HG03354 (cell line): ENCODE measurements around the gene STOML3.

Source experiments
- ATAC-seq: cut with Tn5 transposase; IDR thresholded peaks from one replicate; pipeline ENCODE4 v1.9.1; 2021; ENCODE audit warnings: mild to moderate bottlenecking; ENCODE audit not compliant: unreplicated experiment, poor library complexity, severe bottlenecking

Gene STOML3

DNA sequence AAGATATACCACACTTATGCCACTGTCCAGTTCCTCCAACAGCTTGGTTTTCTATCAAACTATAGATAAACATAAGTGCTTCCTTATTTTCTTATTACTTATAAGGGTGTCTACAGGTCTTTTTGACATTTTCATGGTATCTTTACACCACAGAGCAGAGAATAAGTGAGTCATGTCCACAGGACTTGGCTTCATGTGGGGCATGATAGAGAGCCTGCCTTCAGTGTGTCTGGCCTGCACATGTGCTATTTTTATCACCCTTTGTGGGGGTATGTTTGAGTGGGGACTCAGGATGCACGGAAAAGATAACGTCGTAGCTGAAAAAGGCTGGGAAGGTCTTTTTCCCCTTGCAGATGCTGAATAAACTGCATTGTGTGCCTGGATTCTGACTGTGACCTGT lies 8.1 kb upstream of the STOML3 start:
- ATAC-seq: no peak

DNA sequence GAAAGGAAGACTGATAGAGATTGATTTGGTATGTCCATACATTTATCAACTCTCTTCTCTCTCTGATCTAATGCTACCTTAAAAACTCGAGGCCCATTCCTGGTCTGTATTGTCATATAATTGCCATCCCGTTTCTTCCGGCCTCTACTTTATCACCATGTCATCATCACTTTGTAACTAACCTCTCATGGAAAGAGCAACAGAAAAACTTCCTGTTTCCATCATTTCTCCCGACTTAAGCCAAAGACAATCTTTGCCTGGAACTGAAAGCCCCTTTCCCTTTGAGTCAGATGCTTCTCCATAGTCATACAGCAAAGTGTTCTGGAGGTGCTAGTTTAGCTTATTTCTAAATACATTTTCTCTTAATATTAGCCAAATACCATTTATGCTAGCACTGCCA lies 2.8 kb upstream of the STOML3 start:
- no peak for ATAC-seq

DNA sequence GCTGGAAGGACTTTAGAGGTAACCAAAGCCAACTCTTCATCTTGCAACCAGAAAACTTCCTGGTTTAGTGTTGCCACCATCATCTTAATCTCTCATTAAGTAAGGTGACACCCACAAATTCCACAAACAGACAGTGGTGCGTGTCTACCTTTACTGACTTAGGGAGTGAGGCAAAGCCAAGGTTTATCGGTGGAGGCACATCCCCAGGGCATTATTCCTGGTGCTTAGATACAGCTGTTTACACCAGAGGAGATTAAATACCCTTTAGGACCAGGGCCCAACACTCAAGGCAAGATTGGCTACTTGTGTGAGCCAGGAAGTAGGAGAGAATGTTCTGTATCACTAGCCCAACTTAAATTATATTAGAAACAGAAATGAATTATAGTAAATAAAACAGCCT lies 9.5 kb downstream of the STOML3 start:
- no peak for ATAC-seq

DNA sequence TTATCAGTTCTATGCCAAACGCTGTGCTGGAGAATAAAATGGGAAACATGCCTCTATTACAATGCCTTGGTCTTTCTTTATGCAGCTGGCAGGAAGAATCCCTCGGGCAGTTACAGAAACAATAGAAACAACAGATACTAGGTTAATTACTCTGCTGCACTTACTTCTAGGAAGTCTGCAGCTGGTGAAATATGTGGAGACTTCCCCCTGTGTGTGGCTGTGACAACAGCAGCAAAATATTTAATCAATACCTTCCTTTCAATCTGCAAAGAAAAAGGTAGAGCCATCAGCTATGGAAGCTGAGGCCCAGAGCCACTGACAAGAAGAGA lies 9.9 kb downstream of the STOML3 start:
- no peak for ATAC-seq

DNA sequence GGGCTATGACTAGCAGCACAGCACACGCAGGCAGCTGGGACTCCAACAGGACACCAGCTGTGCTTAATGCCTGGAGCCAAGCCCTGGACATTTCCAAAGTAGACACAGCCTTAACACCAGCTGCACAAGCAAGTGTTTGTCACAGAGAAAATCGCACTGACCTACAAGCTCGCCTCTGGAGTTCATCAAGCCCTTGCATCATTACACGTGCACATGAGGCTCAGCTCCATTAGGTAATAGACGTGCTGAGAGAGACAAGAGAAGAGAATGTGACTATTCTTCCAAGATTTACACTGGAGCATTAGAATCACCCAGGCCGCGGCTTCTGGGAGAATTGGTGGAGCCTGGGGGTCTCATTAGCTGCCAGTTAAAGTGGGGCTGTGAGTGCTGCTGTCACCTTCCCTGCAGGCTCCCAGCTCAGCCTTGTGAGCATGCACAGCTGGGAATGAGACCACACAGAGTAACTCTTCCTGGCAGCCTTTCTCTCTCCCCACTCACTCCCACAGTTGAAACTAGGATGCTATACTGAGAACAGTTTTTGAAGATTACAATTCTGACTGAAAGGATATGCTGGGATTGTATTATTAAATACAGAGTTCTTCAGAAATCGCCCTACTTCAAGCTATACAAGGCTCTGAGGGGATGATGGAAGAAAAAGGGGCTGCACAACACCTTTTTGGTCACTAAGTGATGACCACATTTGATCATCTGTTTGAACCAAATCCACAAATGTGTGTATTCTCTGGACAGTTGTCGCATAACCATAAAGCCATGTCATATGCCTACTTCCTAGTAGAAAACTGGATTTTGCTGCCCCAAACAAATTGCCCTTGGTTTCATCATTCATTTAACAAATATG lies 10.5 kb downstream of the STOML3 start:
- no peak for ATAC-seq

DNA sequence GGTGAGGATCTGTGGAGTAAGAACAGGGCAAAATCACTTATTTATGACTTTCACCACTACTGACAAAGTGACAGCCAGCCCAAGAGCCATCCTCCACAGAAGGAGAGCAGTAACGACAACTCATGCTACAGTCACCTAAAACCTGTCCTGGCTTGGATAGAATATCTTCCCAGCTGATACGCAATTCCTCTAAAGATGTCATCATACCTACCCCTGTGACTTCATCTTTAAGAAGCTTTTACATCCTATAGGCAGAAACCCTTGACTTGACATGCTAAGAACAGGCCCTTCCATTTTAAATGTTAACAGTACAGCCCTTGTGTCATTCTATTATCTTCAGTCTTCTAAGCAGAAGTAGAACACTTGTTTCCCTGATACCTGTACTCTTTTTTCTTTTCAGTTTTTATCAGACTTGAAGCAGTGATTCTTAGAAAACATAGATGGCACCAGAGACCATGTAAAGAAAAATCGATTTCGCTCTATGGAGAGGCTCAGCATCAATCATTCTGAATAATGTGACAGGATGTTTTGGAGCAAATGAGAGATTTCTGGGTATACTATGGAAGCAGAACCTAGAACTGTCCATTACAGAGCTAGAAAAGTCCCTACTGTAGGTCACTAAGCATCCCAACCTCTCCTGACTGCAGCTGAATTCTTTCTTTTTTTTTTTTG lies 20.1 kb downstream of the STOML3 start:
- ATAC-seq: no peak

DNA sequence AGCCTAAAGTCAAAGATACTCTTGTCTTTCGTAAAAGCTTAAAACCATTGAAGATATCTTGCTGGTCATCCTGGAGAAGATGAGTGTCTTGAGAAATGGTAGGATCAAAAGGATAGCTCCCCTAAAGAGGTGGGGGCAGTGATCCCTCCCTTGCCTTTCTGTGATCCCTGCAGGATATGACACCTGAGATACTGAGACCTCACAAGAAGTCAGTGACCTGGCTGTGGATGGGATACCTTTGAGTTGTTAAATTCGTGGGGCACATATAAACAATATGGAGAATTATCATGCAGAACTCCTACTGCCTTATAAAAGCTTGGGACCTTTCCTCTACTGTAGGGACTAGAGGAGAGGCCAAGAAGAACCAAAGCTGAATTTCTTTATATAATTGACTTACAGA lies 21.4 kb downstream of the STOML3 start:
- no peak for ATAC-seq

DNA sequence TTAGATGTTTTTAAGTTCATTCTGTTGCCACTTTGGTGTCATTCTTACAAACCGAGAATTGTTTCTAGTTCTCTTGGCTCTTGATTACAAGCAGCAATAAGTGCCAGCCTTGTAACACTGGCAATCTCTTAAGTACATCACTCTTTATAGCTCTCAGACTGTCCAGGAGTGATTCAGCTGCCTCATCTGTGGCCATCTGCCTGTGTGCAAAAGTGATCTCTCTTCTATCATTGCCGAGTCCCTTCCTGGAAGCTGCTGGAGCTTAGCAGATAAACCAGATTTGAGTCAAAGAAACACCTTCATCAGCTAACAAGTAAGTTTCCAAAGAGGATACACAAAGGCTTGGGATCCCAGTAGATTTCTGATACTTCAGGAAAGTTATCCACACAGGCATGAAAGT lies 23.2 kb downstream of the STOML3 start:
- no peak for ATAC-seq

DNA sequence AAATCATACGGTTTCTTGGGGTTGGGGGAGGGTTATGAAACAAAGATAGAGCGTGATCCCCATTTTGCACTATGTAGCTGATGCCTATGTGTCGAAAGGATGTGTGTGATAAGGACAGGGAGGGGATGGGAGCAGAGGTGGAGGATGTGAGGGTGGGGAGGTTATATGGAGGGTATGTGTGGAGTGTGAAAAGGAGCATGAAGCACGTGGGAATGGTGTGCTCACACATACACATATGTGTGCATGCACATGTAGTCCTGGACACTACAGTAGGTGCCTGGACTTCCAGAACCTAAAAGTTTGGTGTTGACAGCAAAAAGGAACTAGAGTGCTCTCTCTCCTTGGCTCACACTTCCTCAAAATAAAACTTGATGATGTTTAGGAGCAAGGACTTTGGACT lies 25.4 kb downstream of the STOML3 start:
- no peak for ATAC-seq

DNA sequence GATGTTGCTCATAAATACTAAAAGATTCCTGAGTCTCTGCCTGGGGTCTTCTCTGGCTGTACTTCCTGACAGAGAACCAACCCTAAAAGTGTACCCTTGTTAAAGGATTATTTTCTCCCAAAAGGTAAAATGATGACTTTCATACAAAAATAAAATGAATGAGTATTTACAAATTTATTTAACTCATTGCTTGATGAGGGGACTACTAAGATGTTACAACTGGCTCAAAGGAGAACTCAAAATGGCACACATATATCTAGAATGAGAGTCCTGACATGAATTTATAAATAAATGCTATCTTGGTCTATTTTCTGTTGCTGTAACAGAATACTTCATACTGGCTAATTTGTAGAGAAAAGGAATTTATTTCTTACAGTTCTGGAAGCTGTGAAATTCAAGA lies 30.5 kb downstream of the STOML3 start:
- no peak for ATAC-seq

DNA sequence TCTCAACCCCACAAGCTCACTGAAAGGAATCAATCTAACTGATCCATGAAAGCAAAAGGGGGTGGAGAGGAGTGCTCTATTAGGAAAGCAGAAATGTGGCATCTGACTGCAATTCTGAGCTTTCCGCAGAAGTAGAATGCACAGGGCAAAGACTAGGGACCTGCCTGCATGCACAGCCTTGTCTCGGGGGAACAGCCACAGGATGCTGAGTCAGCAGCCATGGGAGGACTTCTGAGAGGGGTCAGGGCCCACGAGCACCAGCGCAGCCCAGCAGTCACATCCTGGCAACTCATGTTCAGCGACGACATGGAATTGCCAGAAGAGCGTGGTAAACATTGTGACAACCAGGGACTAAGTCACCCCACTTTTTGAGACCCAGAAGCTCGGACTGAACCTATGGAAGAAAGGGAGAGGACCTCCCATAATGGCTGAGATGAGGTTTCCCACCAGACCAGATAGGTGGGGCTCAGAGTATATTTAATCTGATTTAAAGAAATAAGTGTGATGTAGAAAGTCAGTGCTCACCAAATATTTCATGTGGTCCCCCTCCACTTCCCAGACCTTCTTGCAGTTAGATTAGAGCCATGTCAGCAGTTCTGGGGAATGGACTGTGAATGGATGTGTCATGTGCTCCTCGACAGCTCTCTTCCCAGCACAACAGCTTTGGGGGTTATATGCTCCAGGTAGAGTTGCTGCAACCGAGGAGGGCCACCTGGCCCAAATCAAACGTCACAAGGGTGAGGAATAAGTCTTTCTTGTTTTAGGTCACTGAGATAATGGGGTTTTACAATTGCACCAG lies 32.6 kb downstream of the STOML3 start:
- ATAC-seq: no peak

DNA sequence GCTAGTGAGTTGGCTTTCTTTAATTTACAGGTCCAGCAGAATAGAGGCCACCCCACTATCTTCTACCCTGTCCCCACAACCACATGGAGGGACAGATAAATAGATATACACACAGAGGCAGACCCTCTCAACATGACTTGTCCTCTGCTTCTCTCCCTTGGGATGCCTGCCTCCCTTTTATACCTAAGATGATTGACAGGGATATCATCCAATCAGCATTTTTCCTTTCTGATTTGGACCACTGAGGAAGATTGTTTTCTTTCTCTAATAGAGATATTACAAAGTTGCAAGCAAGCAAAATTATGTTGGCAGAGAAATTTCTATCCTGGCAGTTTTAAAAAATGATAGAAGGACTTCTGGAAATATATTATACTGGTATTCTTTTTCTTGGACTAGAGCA lies 35.8 kb downstream of the STOML3 start:
- no peak for ATAC-seq

DNA sequence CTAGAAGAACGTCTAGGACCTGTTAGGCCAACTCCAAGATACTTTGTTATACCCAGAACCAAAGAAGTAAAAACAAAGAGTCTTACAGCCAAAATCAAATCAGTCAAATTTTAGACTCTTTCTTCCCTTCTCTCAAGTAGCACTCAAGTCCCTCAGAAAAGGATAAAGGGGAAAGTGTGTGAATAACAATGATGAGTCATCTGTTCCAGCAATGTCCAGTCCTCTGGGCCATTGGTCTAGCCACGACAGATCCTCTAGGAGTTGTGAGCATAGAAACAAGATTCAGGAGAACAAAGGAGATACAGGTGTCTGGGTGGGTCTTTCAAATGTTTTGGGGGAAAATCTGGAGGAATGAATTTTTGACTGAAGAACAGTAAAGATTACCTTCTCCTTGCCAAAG lies 36.3 kb downstream of the STOML3 start:
- ATAC-seq: no peak

DNA sequence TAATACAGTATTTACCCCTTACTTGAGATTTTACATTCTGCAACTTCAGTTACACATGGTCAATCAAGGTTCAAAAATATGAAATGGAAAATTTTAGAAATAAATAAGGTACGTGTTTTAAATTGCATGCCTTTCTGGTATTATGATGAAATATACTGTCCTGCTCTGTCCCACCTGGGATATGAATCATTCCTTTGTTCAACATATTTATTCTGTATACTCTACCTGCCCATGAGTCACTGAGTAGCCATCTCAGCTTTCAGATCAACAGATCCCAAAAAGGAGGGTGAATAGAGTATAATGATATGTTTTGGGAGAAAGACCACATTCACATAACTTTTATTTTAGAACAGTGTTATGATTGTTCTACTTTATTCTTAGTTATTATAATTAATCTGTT lies 37.8 kb downstream of the STOML3 start:
- ATAC-seq: no peak

DNA sequence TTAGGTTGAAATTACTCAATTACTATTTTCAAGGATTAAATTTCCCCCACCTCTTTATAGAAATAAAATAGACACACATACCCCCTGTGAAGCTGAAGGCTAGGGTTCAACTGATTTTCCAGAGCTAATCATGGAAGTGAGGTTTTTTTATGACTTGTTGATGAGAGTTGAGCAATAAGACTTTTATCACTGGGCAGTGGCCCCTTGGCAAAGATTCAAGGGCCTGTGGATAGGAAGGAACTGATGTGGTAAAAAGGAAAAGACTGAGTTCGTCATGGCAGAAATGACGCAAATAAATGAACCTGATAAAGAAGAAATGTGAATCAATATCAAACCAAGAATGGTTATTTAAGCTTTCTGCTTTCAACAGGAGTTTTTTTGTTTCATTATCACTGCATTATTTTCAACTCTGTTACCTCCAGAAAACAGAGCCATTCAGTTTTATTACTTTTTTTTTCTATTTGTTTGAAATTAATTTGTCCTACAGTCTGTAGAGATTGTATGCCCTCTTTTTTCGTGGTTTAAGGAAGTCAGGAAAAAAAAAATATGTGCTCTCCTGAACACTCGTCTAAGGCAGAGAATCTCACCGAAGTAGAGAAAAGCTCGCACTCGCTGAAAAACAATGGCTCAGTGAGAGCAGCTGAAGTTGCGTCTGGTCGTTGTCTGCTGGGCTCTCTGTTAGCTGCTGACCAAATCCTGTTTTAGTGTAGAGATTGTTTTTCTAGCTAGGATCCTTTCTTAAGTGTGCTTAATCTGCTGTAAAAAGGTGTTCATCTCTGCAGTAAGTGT lies 38.9 kb downstream of the STOML3 start:
- ATAC-seq: no peak

DNA sequence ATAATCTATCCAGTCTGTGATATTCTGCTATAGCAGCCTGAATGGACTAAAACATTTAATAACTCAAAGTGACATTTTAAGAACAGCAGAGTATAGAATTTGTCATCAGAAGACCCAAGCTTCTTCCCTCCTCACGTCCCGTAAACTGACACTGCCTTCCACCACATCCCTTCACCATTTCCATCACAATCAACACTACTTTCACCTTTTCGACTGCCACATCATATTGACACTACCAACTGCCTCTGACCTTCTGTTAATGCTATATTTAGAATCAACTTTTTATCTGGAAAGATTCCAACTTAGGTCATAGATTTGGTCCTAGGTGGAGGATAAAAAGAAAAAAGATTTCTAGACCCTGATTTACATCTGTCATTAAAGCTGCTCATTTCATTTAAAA lies 39.6 kb downstream of the STOML3 start:
- ATAC-seq: no peak

DNA sequence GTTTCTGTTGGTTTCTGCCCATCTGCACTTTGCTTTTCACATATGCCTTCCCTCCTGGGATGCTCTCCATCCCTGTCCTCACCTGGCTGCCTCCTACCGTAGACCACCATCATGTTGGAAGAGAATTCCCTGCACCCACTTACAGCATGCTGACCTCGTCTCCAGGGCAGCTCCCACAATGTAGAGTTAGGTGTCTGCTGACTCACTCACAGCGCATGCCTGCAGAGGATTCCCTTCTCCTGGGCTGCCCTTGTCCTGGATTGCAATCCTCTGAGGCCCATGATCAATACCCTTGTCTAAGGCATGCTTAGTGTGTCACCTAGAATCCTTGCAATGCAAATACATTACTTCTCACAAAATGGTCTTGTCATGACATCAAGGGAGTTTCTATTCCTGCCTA lies 43.6 kb downstream of the STOML3 start:
- no peak for ATAC-seq

DNA sequence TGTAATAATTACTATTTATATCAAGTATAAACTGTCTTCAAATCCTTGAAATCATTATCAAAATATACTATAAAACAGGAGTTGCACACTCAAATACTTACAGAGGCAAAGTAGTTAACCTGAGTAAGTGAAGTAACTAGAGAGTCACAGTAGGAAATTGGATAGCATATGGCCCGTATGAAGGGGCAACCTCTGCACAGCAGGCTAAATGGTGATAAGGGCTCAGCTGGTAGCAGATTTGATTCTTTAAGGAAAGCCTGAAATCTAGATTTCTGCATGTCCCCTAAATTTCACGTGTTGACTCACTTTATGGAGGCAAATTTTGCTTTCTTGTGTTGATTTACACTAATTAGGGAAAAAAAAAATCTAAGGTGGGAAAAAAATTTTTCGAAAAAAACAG lies 46.4 kb downstream of the STOML3 start:
- ATAC-seq: no peak

DNA sequence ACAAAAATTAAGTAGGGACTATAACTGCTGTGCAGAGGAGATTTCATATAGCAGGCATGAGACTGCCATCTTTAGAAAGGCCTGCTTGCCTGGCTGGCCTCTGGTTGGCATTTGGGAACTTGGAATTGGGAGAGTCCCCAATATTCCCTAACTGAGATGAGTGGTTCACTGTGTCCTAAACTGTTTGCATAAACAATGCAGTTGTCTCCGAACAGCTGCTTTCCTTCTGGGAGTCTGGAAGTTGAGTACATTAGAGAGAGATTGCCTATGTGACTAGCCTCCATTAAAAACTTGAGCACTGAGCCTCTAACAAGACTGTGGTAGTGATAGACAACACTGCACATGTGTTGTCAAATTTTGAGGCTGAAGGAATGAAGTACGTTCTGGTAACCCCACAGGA lies 47.4 kb downstream of the STOML3 start:
- no peak for ATAC-seq

DNA sequence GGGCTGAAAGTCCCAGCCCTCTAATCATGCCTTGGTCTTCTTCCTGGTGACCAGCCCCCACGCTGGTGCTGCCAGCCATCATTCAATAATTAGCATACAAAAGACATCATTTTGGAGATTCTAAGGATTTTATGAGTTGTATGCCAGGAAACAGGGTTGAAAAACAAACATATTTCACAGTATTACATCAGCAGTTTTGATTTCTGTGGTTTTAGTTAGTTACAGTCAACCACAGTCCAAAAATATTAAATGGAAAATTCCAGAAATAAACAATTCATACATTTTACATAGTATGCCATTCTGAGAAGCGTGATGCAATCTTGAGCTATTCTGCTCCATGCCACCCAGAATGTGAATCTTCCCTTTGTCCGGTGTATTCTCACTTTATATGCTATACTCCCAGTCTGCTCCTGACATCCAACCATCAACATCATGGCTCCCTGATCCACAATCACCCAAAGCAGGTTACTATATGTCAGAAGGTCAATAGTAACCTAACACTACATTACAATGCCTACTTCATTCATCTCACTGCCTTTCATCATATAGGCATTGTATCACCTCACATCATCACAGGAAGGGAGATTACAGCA lies 49.2 kb downstream of the STOML3 start:
- no peak for ATAC-seq
